Vagina (tissue), 2 donors: ENCODE measurements around the gene DDX10.

Source experiments
- POLR2A ChIP-seq, 2 donors: fragments of 450-650 bp; IDR thresholded peaks; one replicate each; pipeline ENCODE4 v1.6.1; 2017; ENCODE audit warnings: antibody characterized with exemption in 2 of 2, mild to moderate bottlenecking in 2 of 2, moderate library complexity in 2 of 2
- TF ChIP-seq, protein P1 (sequence below), 3 experiments: fragments of 450-650 bp in 2 of 3; fragments of 200-600 bp in 1 of 3; sonication (generic) in 1 of 3; IDR thresholded peaks; one replicate each; pipeline ENCODE4 v1.5.1; 2017 to 2019; ENCODE audit warnings: antibody characterized with exemption in 3 of 3, mild to moderate bottlenecking in 2 of 3, moderate library complexity in 2 of 3

- TF ChIP-seq POLR2A (IDR thresholded peaks at IDR 0.05) = no peak
- TF ChIP-seq, protein P1, sequence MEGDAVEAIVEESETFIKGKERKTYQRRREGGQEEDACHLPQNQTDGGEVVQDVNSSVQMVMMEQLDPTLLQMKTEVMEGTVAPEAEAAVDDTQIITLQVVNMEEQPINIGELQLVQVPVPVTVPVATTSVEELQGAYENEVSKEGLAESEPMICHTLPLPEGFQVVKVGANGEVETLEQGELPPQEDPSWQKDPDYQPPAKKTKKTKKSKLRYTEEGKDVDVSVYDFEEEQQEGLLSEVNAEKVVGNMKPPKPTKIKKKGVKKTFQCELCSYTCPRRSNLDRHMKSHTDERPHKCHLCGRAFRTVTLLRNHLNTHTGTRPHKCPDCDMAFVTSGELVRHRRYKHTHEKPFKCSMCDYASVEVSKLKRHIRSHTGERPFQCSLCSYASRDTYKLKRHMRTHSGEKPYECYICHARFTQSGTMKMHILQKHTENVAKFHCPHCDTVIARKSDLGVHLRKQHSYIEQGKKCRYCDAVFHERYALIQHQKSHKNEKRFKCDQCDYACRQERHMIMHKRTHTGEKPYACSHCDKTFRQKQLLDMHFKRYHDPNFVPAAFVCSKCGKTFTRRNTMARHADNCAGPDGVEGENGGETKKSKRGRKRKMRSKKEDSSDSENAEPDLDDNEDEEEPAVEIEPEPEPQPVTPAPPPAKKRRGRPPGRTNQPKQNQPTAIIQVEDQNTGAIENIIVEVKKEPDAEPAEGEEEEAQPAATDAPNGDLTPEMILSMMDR (IDR thresholded peaks at IDR 0.05) = no peak
Measured at GRCh38 chr11:108975641-108976071, 310.8 kb downstream of the DDX10 start.
